SK-N-SH treated with all-trans-retinoic acid at 6 μM for 48 hours (cell line): ENCODE data around the gene KCTD2.

Experiments
- ATAC-seq: fragments of 200-7000 bp; cut with Tn5 transposase; 3 replicates; pipeline ENCODE4 v1.9.1; 2020; ENCODE audit warnings: mild to moderate bottlenecking, moderate library complexity
- ARNTL ChIP-seq: fragments of 450-650 bp; formaldehyde crosslinking; IDR thresholded peaks from 2 replicates; pipeline ENCODE4 v1.5.0; 2020; ENCODE audit warnings: low read depth, mild to moderate bottlenecking, moderate library complexity, borderline replicate concordance
- BACH2 ChIP-seq: fragments of 250-450 bp; sonication (Bioruptor Pico); IDR thresholded peaks from 2 replicates; pipeline ENCODE4 v1.9.0; 2021; ENCODE audit warnings: mild to moderate bottlenecking, borderline replicate concordance
- CSDC2 ChIP-seq: fragments of 250-450 bp; sonication (Bioruptor Pico); IDR thresholded peaks from 2 replicates; pipeline ENCODE4 v1.5.0; 2020; ENCODE audit warnings: mild to moderate bottlenecking, moderate library complexity
- ESRRG ChIP-seq: fragments of 250-450 bp; sonication (Bioruptor Pico); IDR thresholded peaks from 2 replicates; pipeline ENCODE4 v1.6.1; 2021; ENCODE audit warnings: mild to moderate bottlenecking
- ISL1 ChIP-seq: fragments of 250-450 bp; sonication (Bioruptor Pico); IDR thresholded peaks from 2 replicates; pipeline ENCODE4 v2.1.2; 2022; ENCODE audit warnings: mild to moderate bottlenecking, moderate library complexity
- PPARA ChIP-seq: fragments of 250-450 bp; sonication (Bioruptor Pico); IDR thresholded peaks from 2 replicates; pipeline ENCODE4 v1.5.0; 2020; ENCODE audit warnings: mild to moderate bottlenecking, borderline replicate concordance
- RARB ChIP-seq: fragments of 250-450 bp; sonication (Bioruptor Pico); IDR thresholded peaks from 2 replicates; pipeline ENCODE4 v1.8.0; 2021; ENCODE audit warnings: mild to moderate bottlenecking, moderate library complexity
- TCF4 ChIP-seq: fragments of 250-450 bp; sonication (Bioruptor Pico); IDR thresholded peaks from 2 replicates; pipeline ENCODE4 v1.8.0; 2021; ENCODE audit warnings: mild to moderate bottlenecking, moderate library complexity, borderline replicate concordance
- TOX ChIP-seq: fragments of 250-450 bp; sonication (Bioruptor Pico); IDR thresholded peaks from 2 replicates; pipeline ENCODE4 v1.8.0; 2021; ENCODE audit warnings: mild to moderate bottlenecking, moderate library complexity, borderline replicate concordance
- TSHZ2 ChIP-seq: fragments of 250-450 bp; sonication (Bioruptor Pico); IDR thresholded peaks from 2 replicates; pipeline ENCODE4 v1.5.0; 2020; ENCODE audit warnings: mild to moderate bottlenecking, moderate library complexity
- ZC3H10 ChIP-seq: fragments of 250-450 bp; sonication (Bioruptor Pico); IDR thresholded peaks from 2 replicates; pipeline ENCODE4 v1.5.1; 2021; ENCODE audit warnings: mild to moderate bottlenecking, moderate library complexity
- ZFP3 ChIP-seq: fragments of 250-450 bp; sonication (Bioruptor Pico); IDR thresholded peaks from 2 replicates; pipeline ENCODE4 v1.5.0; 2020; ENCODE audit warnings: mild to moderate bottlenecking, moderate library complexity
- ZFP30 ChIP-seq: fragments of 450-650 bp; formaldehyde crosslinking; IDR thresholded peaks from 2 replicates; pipeline ENCODE4 v1.5.0; 2022; ENCODE audit warnings: mild to moderate bottlenecking, moderate library complexity
- ZNF70 ChIP-seq: fragments of 450-650 bp; formaldehyde crosslinking; IDR thresholded peaks from 2 replicates; pipeline ENCODE4 v1.5.0; 2020; ENCODE audit warnings: mild to moderate bottlenecking, moderate library complexity
- ZNF8 ChIP-seq: fragments of 450-650 bp; formaldehyde crosslinking; IDR thresholded peaks from 2 replicates; pipeline ENCODE4 v1.5.0; 2020; ENCODE audit warnings: mild to moderate bottlenecking, moderate library complexity
- TF ChIP-seq, protein P1 (sequence below): fragments of 250-450 bp; sonication (Bioruptor Pico); IDR thresholded peaks from 2 replicates; pipeline ENCODE4 v1.5.1; 2021; ENCODE audit warnings: mild to moderate bottlenecking, moderate library complexity
- TF ChIP-seq, protein P2 (sequence below): fragments of 250-450 bp; sonication (Bioruptor Pico); IDR thresholded peaks from 2 replicates; pipeline ENCODE4 v1.8.0; 2021; ENCODE audit warnings: low read depth, mild to moderate bottlenecking, moderate library complexity, borderline replicate concordance
- TF ChIP-seq, protein P3 (sequence below): fragments of 250-450 bp; sonication (Bioruptor Pico); IDR thresholded peaks from 2 replicates; pipeline ENCODE4 v1.8.0; 2020; ENCODE audit warnings: mild to moderate bottlenecking, moderate library complexity, borderline replicate concordance
- TF ChIP-seq, protein P4 (sequence below): fragments of 250-450 bp; sonication (Bioruptor Pico); IDR thresholded peaks from 2 replicates; pipeline ENCODE4 v1.5.1; 2020; ENCODE audit warnings: low read depth, mild to moderate bottlenecking, moderate library complexity

KCTD2 gene

GRCh38 chr17:75061055-75061438, 14.0 kb downstream of the KCTD2 start:
- no peak for ATAC-seq
- TF ChIP-seq, protein P1, sequence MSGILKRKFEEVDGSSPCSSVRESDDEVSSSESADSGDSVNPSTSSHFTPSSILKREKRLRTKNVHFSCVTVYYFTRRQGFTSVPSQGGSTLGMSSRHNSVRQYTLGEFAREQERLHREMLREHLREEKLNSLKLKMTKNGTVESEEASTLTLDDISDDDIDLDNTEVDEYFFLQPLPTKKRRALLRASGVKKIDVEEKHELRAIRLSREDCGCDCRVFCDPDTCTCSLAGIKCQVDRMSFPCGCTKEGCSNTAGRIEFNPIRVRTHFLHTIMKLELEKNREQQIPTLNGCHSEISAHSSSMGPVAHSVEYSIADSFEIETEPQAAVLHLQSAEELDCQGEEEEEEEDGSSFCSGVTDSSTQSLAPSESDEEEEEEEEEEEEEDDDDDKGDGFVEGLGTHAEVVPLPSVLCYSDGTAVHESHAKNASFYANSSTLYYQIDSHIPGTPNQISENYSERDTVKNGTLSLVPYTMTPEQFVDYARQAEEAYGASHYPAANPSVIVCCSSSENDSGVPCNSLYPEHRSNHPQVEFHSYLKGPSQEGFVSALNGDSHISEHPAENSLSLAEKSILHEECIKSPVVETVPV, result no peak
- TF ChIP-seq TCF4 (no peak), ZNF8 (CRISPR knock-in tag) (no peak), ZFP30 (CRISPR knock-in tag) (no peak), PPARA (CRISPR knock-in tag) (no peak), ESRRG (CRISPR knock-in tag) (no peak), ZFP3 (CRISPR knock-in tag) (no peak), CSDC2 (CRISPR knock-in tag) (no peak), RARB (no peak), TOX (no peak), ISL1 (no peak), ARNTL (CRISPR knock-in tag) (no peak), ZNF70 (CRISPR knock-in tag) (no peak), ZC3H10 (CRISPR knock-in tag) (no peak), BACH2 (no peak)
- TF ChIP-seq, protein P2, sequence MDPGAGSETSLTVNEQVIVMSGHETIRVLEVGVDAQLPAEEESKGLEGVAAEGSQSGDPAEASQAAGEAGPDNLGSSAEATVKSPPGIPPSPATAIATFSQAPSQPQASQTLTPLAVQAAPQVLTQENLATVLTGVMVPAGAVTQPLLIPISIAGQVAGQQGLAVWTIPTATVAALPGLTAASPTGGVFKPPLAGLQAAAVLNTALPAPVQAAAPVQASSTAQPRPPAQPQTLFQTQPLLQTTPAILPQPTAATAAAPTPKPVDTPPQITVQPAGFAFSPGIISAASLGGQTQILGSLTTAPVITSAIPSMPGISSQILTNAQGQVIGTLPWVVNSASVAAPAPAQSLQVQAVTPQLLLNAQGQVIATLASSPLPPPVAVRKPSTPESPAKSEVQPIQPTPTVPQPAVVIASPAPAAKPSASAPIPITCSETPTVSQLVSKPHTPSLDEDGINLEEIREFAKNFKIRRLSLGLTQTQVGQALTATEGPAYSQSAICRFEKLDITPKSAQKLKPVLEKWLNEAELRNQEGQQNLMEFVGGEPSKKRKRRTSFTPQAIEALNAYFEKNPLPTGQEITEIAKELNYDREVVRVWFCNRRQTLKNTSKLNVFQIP (CRISPR knock-in tag), result no peak
- TF ChIP-seq, protein P3, sequence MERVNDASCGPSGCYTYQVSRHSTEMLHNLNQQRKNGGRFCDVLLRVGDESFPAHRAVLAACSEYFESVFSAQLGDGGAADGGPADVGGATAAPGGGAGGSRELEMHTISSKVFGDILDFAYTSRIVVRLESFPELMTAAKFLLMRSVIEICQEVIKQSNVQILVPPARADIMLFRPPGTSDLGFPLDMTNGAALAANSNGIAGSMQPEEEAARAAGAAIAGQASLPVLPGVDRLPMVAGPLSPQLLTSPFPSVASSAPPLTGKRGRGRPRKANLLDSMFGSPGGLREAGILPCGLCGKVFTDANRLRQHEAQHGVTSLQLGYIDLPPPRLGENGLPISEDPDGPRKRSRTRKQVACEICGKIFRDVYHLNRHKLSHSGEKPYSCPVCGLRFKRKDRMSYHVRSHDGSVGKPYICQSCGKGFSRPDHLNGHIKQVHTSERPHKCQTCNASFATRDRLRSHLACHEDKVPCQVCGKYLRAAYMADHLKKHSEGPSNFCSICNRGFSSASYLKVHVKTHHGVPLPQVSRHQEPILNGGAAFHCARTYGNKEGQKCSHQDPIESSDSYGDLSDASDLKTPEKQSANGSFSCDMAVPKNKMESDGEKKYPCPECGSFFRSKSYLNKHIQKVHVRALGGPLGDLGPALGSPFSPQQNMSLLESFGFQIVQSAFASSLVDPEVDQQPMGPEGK, result no peak
- TF ChIP-seq, protein P4, sequence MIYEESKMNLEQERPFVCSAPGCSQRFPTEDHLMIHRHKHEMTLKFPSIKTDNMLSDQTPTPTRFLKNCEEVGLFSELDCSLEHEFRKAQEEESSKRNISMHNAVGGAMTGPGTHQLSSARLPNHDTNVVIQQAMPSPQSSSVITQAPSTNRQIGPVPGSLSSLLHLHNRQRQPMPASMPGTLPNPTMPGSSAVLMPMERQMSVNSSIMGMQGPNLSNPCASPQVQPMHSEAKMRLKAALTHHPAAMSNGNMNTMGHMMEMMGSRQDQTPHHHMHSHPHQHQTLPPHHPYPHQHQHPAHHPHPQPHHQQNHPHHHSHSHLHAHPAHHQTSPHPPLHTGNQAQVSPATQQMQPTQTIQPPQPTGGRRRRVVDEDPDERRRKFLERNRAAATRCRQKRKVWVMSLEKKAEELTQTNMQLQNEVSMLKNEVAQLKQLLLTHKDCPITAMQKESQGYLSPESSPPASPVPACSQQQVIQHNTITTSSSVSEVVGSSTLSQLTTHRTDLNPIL (CRISPR knock-in tag), result no peak

- TF ChIP-seq, protein P3, result no peak
- no peak for TF ChIP-seq ZNF70 (CRISPR knock-in tag)
- TF ChIP-seq, all 23 proteins: peak for 0
- no peak for ATAC-seq
Observed at GRCh38 chr17:75061618-75062017, 14.6 kb downstream of the KCTD2 start.

GRCh38 chr17:75063201-75063600, 16.2 kb downstream of the KCTD2 start:
- TF ChIP-seq ZFP30 (CRISPR knock-in tag) (no peak), ARNTL (CRISPR knock-in tag) (no peak), BACH2 (no peak), ZNF8 (CRISPR knock-in tag) (no peak), CSDC2 (CRISPR knock-in tag) (no peak), TSHZ2 (CRISPR knock-in tag) (no peak), ESRRG (CRISPR knock-in tag) (no peak), RARB (no peak), TOX (no peak)
- TF ChIP-seq, protein P4 (CRISPR knock-in tag), result no peak
- ATAC-seq, result no peak
